HG02759 (cell line): ENCODE measurements around the gene ASF1A.

Experiments used
- ATAC-seq: cut with Tn5 transposase; IDR thresholded peaks from one replicate; pipeline ENCODE4 v1.9.1; 2021; ENCODE audit warnings: mild to moderate bottlenecking, moderate library complexity; ENCODE audit not compliant: unreplicated experiment

ASF1A gene

DNA sequence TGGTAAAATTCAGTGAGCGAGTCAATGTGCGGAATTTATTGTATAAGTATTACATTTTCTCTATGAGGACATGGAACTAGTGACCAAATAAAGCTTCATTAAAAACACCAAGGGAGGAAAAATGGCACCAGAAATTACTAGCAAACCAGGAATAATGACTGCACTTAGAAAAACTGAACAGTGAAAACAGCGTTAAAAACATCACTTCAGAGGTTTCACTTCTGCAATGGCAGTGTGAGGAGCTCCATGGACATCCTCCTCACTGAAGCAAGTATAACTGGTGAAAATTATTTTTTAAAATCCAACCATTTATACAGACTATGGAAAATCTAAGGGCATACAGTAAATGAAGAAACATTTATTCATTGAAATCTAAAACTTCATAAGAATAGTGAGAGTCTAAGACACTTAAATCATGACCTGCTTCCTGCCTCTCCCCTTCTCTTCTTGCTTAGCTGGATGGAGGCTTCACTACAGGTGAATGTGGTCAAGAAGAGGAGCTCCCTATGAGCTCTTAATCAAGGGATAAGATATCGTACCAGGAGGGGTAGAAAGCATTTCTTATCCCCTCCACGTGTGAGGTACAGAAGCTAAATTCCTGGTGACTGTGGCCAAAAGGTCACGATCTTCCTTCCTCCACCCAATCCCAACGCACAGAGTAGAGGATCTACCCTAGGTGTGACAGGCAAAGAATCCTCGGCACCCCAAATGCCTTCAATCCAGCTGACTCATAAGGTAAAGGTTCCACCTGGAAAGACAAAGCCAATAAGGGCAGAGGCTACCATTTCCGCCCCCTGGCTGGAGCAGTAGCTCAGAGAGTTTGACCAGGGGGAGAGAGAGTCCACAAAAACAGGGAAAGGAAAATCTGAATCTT, 12.3 kb upstream of the ASF1A start:
- peak; percentile 85 for ATAC-seq

DNA sequence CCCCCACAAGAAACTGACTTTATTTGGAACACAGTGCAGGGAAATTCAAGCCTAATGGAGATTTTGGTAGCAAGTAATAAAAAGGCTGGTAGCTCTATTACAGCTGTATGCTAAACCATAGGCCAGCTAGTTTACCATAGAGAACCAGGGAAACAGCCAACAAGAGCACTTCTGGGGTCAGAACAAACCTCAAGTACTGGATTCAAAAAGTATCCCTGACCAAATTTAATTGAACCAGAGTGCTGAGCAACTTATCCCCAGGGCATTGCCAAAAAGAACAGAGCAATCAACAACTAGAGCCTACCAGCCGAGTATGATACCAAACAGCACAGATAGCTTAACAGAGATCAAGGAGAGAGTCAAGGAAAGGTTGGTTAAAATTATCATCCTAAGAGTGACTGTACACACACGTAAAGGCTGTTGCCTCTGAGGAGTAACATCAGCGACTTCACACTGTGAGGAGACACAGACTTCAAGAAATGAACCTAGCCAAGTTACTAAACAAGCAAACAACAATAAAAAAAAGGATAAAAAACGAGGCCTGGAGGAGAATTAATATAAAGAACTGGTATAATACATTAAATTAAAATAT, 11.5 kb upstream of the ASF1A start:
- ATAC-seq = no peak

- ATAC-seq = no peak
Measured at GRCh38 chr6:118886641-118887040, 7.3 kb upstream of the ASF1A start.

GRCh38 chr6:118889163-118889562, 4.8 kb upstream of the ASF1A start:
- ATAC-seq = no peak

- ATAC-seq = no peak
Measured at GRCh38 chr6:118890997-118891790, 2.8 kb upstream of the ASF1A start.

DNA sequence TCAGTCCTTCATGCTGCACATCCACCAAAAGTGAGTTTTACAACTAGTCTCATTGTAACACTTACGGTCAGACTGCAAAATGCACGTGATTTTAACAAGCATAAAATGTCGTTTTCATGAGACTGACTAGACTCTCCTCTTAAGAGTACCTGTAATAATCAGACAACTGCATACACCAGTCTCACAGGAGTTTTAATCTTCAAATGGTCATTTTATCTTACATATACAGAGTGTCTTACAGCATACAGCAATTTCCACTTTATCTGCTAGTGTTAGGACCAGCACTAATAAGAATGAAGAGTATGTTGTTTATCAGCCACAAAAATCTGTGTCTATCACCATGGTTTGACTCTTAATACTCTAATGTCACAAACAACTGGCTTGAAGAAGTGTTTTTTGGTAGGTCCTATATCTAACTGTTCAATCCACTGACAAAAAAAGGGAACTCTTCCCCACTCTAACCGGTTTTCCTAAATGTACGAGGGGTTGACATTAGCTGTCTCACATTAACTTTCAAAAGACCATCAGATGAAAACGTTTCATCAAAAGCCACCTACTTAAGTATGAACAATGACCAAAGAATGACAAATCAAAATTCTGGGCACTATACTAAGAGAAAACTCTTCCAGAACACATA, 1.5 kb upstream of the ASF1A start:
- no peak for ATAC-seq

DNA sequence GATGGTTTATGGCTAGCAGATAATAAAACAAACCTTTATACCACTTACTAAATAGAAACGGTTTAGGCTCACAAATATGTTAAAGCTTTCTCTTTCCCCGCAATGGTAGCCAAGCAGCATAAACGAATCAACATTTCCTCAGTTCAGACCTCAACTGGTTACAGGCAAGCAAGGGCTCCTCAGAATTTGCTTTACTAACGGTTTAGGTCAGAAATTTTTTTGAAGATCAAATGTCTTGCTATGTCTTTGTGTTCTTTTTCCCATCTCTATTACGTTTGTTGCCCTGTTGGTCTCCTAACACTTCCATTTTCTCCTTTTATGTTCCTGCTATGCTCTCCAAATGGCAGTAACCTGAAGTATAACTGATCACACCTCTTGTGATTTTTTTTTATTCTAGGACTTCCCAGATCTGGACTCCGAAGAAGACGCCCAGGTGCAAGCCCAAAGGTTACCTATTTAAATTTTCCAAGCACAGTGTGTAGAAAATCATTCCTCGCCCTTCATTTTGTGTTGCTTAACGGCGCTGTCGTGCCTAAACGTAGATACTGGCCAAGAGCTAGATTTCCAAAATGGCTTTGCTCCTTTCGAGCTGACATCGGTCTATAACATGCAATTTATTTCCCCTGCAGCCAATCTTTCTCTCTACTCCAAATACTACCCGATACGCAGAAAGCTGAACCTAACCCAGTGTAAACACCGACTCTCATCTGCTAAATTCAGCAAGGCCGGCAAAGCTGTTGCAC, 717 bp upstream of the ASF1A start:
- peak; percentile 5 for ATAC-seq

DNA sequence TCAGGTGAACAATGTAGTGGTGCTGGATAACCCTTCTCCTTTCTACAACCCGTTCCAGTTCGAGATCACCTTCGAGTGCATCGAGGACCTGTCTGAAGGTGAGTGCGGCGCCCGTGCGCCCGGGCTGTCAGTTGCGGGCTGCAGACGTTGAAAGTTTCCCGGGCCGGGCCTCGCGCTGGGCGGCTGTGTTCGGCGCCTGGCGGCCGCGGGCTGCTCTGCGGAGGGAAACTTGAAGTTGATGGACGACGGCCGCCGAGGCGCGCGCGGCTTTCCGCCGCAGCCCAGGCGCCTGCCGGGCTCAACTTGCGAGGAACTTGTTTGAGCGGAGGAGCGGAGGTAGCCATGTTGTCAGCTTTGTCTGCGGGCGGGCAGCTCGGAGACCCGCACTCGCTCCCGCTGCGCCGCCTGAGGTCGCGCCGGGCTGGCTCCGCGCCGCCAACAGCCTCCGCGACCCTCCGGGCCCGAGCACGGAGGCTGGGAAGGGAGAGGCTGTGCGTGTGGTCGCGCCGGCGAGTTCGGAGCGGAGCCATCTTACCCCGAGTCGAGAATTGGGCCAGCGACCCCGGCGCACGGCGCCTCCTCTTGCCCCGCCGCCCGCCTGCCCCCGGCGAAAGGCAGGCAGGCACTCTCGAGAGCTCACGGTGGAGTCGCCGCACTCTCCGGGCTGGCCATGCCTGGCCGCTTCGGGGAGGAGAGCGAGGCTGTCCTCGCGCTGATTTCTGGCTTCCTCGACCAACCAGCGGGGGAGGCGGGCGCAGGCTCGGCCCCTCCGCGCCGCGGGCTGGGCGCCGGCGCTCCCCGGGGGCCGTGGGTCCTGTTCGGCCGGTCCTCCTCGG, 691 bp downstream of the ASF1A start:
- ATAC-seq = peak; percentile 46

- ATAC-seq = no peak
Measured at GRCh38 chr6:118895261-118895560, 1.3 kb downstream of the ASF1A start.

GRCh38 chr6:118895859-118896258, 1.9 kb downstream of the ASF1A start:
- no peak for ATAC-seq

GRCh38 chr6:118896339-118897136, 2.6 kb downstream of the ASF1A start:
- ATAC-seq = no peak

GRCh38 chr6:118897386-118897785, 3.4 kb downstream of the ASF1A start:
- ATAC-seq = no peak

GRCh38 chr6:118899948-118900347, 6.0 kb downstream of the ASF1A start:
- ATAC-seq = no peak

DNA sequence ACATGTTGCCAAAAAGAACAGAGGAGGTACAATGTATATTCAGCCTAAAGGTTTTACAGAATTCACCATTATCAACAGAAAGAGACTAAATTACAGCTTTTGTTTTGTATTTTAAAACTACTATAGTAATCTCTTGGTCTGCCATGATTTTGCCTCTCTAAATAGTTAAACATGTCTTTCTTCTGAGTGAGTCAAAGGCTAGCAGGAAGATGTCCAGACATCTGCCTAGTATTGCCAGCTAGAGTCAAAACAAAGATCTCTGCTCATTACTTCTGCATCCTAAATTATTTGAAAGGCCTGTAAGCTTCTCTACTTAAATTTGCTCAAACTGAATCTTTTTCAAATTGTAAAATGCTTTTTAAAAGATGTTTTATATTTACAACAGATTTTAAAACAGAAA, 8.8 kb downstream of the ASF1A start:
- no peak for ATAC-seq

GRCh38 chr6:118903138-118903537, 9.2 kb downstream of the ASF1A start:
- no peak for ATAC-seq

DNA sequence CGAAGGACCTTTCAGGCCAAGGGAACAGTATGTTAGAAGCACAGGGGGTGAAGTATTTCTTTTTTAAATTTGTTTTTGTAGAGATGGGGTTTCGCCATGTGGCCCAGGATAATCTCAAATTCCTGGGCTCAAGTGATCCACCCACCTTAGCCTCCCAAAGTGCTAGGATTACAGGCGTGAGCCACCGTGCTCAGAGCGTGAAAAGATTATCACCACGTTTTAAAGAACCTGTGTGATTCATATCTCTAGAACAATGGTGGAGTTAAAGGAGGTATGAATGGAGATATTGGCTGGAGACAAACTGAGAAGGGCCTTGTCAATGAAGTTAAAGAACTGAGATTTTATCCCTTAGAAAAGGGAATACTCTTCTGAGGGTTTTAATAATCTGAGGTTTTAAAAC, 9.7 kb downstream of the ASF1A start:
- ATAC-seq = no peak

- no peak for ATAC-seq
Measured at GRCh38 chr6:118905084-118905483, 11.1 kb downstream of the ASF1A start.

DNA sequence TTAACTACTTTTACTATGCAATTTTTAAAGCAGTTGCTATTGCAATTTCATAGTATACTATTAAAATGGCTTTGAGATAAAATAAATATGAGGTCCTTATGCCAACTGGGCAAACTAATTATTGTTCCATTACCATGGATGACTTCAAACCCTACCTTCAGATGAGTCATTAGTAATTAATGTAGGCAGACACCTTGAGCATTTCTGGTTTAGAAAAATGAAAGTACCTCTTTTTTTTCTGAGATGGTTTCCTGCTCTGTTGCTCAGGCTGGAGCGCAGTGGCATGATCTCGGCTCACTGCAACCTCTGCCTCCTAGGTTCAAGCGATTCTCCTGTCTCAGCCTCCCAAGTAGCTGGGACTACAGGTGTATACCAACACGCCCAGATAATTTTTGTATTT, 11.9 kb downstream of the ASF1A start:
- no peak for ATAC-seq

- no peak for ATAC-seq
Measured at GRCh38 chr6:118908441-118908840, 14.5 kb downstream of the ASF1A start.
